Measurements from ENCODE around the gene IREB2.

- no peak for TF ChIP-seq EZH2 (IDR thresholded peaks at IDR 0.05; ENCODE audit: low read depth, unreplicated experiment)
- TF ChIP-seq CTCF (conservative IDR thresholded peaks at IDR 0.05; ENCODE audit: low read depth in 2 of 2): no peak
- no peak for TF ChIP-seq CREB1 (CRISPR knock-in tag; IDR thresholded peaks at IDR 0.05; ENCODE audit: low read depth)
- no peak for TF ChIP-seq REST (IDR thresholded peaks at IDR 0.05; ENCODE audit: unreplicated experiment)
- no peak for TF ChIP-seq EZH2phosphoT487 (IDR thresholded peaks at IDR 0.05; ENCODE audit: unreplicated experiment)
Measured at GRCh38 chr15:78509726-78510312, 71.8 kb downstream of the IREB2 start.

Measured in GM23338 (cell line).